K562 (cell line): ENCODE measurements around the gene GLTP. TPM values are rescaled to one million over a fixed set of nuclear protein-coding genes. Genes with fewer than 3 reads are reported as not detected.

Experiments
- ADNP ChIP-seq: fragments of 200-800 bp; sonication (Bioruptor generic); IDR thresholded peaks from 2 replicates; pipeline ENCODE4 v1.6.1; 2016; ENCODE audit warnings: missing genetic modification characterization, missing compliant biosample characterization
- EP400 ChIP-seq: fragments of 450-650 bp; IDR thresholded peaks from 2 replicates; pipeline ENCODE4 v1.6.1; 2017; ENCODE audit warnings: antibody characterized with exemption, mild to moderate bottlenecking, moderate library complexity
- ESRRA ChIP-seq: fragments of 450-650 bp; IDR thresholded peaks from 2 replicates; pipeline ENCODE4 v1.6.1; 2014; ENCODE audit warnings: low read depth, mild to moderate bottlenecking, moderate library complexity, borderline replicate concordance
- MAFF ChIP-seq: IDR thresholded peaks from 2 replicates; pipeline ENCODE4 v1.6.1; 2012; ENCODE audit warnings: low read length, improper control_type of control experiment
- MGA ChIP-seq: fragments of 450-650 bp; IDR thresholded peaks from 2 replicates; pipeline ENCODE4 v1.6.1; 2016; ENCODE audit warnings: mild to moderate bottlenecking, moderate library complexity
- NR2C2 ChIP-seq, 2 experiments: fragments of 200-800 bp in 1 of 2; sonication (Bioruptor generic) in 1 of 2; sonication (generic) in 1 of 2; formaldehyde crosslinking in 1 of 2; IDR thresholded peaks; 2 replicates each; pipeline versions ENCODE4 v1.6.1 to v1.8.0; 2016 to 2022; ENCODE audit warnings: mild to moderate bottlenecking in 1 of 2, missing compliant biosample characterization in 1 of 2, missing genetic modification characterization in 1 of 2, missing genetic modification reagents in 1 of 2
- RBBP5 ChIP-seq: fragments of 200-600 bp; sonication (generic); IDR thresholded peaks from 2 replicates; pipeline ENCODE4 v1.6.1; 2012; ENCODE audit warnings: borderline replicate concordance, mild to moderate bottlenecking, low read length, control low read depth, inconsistent platforms; ENCODE audit not compliant: insufficient read depth, poor library complexity, severe bottlenecking
- RBFOX2 ChIP-seq: fragments of 200-400 bp; formaldehyde crosslinking; IDR thresholded peaks from 2 replicates; pipeline ENCODE4 v1.6.1; 2017; ENCODE audit warnings: low read depth, mild to moderate bottlenecking, low read length, moderate library complexity
- SNAPC5 ChIP-seq: fragments of 250-450 bp; sonication (Bioruptor Pico); IDR thresholded peaks from 2 replicates; pipeline ENCODE4 v1.8.0; 2021; ENCODE audit warnings: moderate library complexity, mild to moderate bottlenecking, inconsistent platforms
- TCF3 ChIP-seq: sonication (generic); formaldehyde crosslinking; IDR thresholded peaks from 2 replicates; pipeline ENCODE4 v1.4.0; 2020; ENCODE audit warnings: mild to moderate bottlenecking, missing genetic modification reagents
- TRIM28 ChIP-seq: fragments of 450-650 bp; IDR thresholded peaks from 2 replicates; pipeline ENCODE4 v1.6.1; 2017
- ZNF12 ChIP-seq: sonication (generic); formaldehyde crosslinking; IDR thresholded peaks from 2 replicates; pipeline ENCODE4 v1.4.0; 2020; ENCODE audit warnings: mild to moderate bottlenecking, missing genetic modification reagents
- ZNF140 ChIP-seq: fragments of 250-450 bp; sonication (Bioruptor Pico); IDR thresholded peaks from 2 replicates; pipeline ENCODE4 v1.8.0; 2021; ENCODE audit warnings: moderate library complexity, mild to moderate bottlenecking, inconsistent platforms
- ZNF174 ChIP-seq: fragments of 250-450 bp; sonication (Bioruptor Pico); IDR thresholded peaks from 2 replicates; pipeline ENCODE4 v1.4.0; 2020; ENCODE audit warnings: mild to moderate bottlenecking
- ZNF24 ChIP-seq: fragments of 450-650 bp; IDR thresholded peaks from 2 replicates; pipeline ENCODE4 v1.6.1; 2016
- ZNF445 ChIP-seq: fragments of 250-450 bp; sonication (Bioruptor Pico); IDR thresholded peaks from 2 replicates; pipeline ENCODE4 v1.4.0; 2020; ENCODE audit warnings: low read depth, mild to moderate bottlenecking, moderate library complexity
- ZNF57 ChIP-seq: fragments of 450-650 bp; formaldehyde crosslinking; IDR thresholded peaks from 2 replicates; pipeline ENCODE4 v1.4.0; 2020; ENCODE audit warnings: mild to moderate bottlenecking, moderate library complexity
- ZNF707 ChIP-seq: fragments of 250-450 bp; sonication (Bioruptor Pico); conservative IDR thresholded peaks from 2 replicates; pipeline ENCODE4 v1.8.0; 2022; ENCODE audit warnings: inconsistent platforms, mild to moderate bottlenecking, moderate library complexity
- ZNF778 ChIP-seq: fragments of 450-650 bp; formaldehyde crosslinking; IDR thresholded peaks from 2 replicates; pipeline ENCODE4 v1.4.0; 2020; ENCODE audit warnings: mild to moderate bottlenecking, moderate library complexity
- ZZZ3 ChIP-seq: fragments of 450-650 bp; IDR thresholded peaks from 2 replicates; pipeline ENCODE4 v1.6.1; 2016; ENCODE audit warnings: antibody characterized with exemption, mild to moderate bottlenecking, moderate library complexity
- polyA plus RNA-seq, 8 experiments: library from polyadenylated mRNA; depleted of rRNA in 4 of 8; stranded (reverse) in 5 of 8; unstranded in 3 of 8; fragments of >200 nt; fragmentation: Nextera tagmentation in 2 of 8; fragmentation: Illumina TruSeq in 1 of 8; extraction: Ambion mirVana in 2 of 8; extraction: Trizol in 1 of 8; gene quantifications; 2 replicates each; pipeline versions ENCODE4 v1.2.1 to v1.2.3, GENCODE V29; 2011 to 2014; ENCODE audit warnings: inconsistent platforms in 1 of 8, missing spikeins in 1 of 8
- total RNA-seq, 7 experiments: library from RNA; depleted of rRNA in 6 of 7; stranded (reverse); fragments of >200 nt in 6 of 7; fragmentation: Illumina TruSeq in 2 of 7; extraction: Trizol in 2 of 7; gene quantifications; 2 replicates each; pipeline versions ENCODE4 v1.2.1 to v1.2.3, GENCODE V29; 2011 to 2021; ENCODE audit warnings: low replicate concordance in 1 of 7

The GLTP gene
- total and polyA plus RNA-seq, 9 of the 15 experiments (the other 6 are each of a cell fraction or from before 2014, with no cell fraction given), result 4.4 to 8.3 (median 6.1) TPM

- TF ChIP-seq MGA (no peak), ZNF24 (peak; percentile 50; the same call in 1 of the 2 replicates), TRIM28 (no peak), ADNP (tag) (peak; percentile 84), ZNF12 (CRISPR knock-in tag) (no peak), SNAPC5 (CRISPR knock-in tag) (no peak), TCF3 (CRISPR knock-in tag) (no peak), NR2C2 (CRISPR knock-in tag; IDR thresholded peaks at IDR 0.05) (no peak), NR2C2 (tag; IDR thresholded peaks at IDR 0.05) (no peak), EP400 (no peak), ZNF140 (CRISPR knock-in tag) (no peak), ZNF707 (CRISPR knock-in tag) (no peak), ZNF57 (CRISPR knock-in tag) (no peak), ZNF174 (no peak), MAFF (no peak), ZNF778 (CRISPR knock-in tag) (no peak), RBBP5 (no peak), ZZZ3 (no peak), ESRRA (no peak), ZNF445 (CRISPR knock-in tag) (no peak), RBFOX2 (no peak)
These were observed 15.8 kb upstream of the GLTP start (continued) for GRCh38 chr12:109896188-109896587.
